Neural cell (in vitro differentiated cells): ENCODE results near the gene ANKRD13A. TPM values are rescaled to one million over a fixed set of nuclear protein-coding genes. Genes with fewer than 3 reads are reported as not detected.

Source experiments
- H2AFZ ChIP-seq: fragments of 200-600, 300-800 bp; sonication (generic), shearing (Covaris generic); 2 replicates; pipeline ENCODE4 v1.6.0; 2014; ENCODE audit warnings: low read depth, mild to moderate bottlenecking, antibody characterized with exemption, low read length, moderate library complexity
- H3F3A ChIP-seq: fragments of 200-600 bp; shearing (Covaris generic); 2 replicates; pipeline ENCODE4 v1.6.1; 2016; ENCODE audit warnings: mild to moderate bottlenecking, moderate library complexity, mixed read lengths, antibody characterized with exemption, low read length; ENCODE audit not compliant: insufficient read depth, poor library complexity, severe bottlenecking
- H3K27ac ChIP-seq: fragments of 200-600, 300-800 bp; sonication (generic), shearing (Covaris generic); 2 replicates; pipeline ENCODE4 v1.5.1; 2014; ENCODE audit warnings: mild to moderate bottlenecking, low read length, moderate library complexity
- H3K27me3 ChIP-seq: fragments of 300-800, 200-600 bp; sonication (generic), shearing (Covaris generic); 2 replicates; pipeline ENCODE4 v1.6.0; 2014; ENCODE audit warnings: mild to moderate bottlenecking, low read depth, low read length, moderate library complexity; ENCODE audit not compliant: insufficient read depth
- H3K36me3 ChIP-seq: fragments of 300-800, 200-600 bp; sonication (generic), shearing (Covaris generic); 2 replicates; pipeline ENCODE4 v1.5.1; 2014; ENCODE audit warnings: mild to moderate bottlenecking, antibody characterized with exemption, low read length, moderate library complexity; ENCODE audit not compliant: insufficient read depth
- H3K4me2 ChIP-seq: fragments of 300-800, 200-600 bp; sonication (generic), shearing (Covaris generic); 2 replicates; pipeline ENCODE4 v1.6.0; 2014; ENCODE audit warnings: mild to moderate bottlenecking, low read length
- H3K4me3 ChIP-seq: fragments of 300-800, 200-600 bp; sonication (generic), shearing (Covaris generic); 2 replicates; pipeline ENCODE4 v1.5.1; 2014; ENCODE audit warnings: mild to moderate bottlenecking, low read length, moderate library complexity
- H3K79me2 ChIP-seq: fragments of 200-600 bp; shearing (Covaris generic); replicated peaks from 2 replicates; pipeline ENCODE4 v1.6.0; 2014; ENCODE audit warnings: mild to moderate bottlenecking, low read length, moderate library complexity; ENCODE audit not compliant: insufficient read depth
- H3K9ac ChIP-seq: fragments of 300-800, 200-600 bp; sonication (generic), shearing (Covaris generic); 2 replicates; pipeline ENCODE4 v1.6.1; 2016; ENCODE audit warnings: mild to moderate bottlenecking, low read length, mixed read lengths
- H3K9me2 ChIP-seq: fragments of 200-600 bp; shearing (Covaris generic); 2 replicates; pipeline ENCODE4 v1.6.1; 2016; ENCODE audit warnings: mild to moderate bottlenecking, low read length, mixed read lengths; ENCODE audit not compliant: insufficient read depth
- H3K9me3 ChIP-seq: fragments of 200-600, 300-800 bp; sonication (generic), shearing (Covaris generic); 2 replicates; pipeline ENCODE4 v1.6.1; 2016; ENCODE audit warnings: mild to moderate bottlenecking, mixed run types, low read length, moderate library complexity, mixed read lengths
- H4K20me1 ChIP-seq: fragments of 200-600 bp; shearing (Covaris generic); 2 replicates; pipeline ENCODE4 v1.6.1; 2016; ENCODE audit warnings: mild to moderate bottlenecking, mixed run types; ENCODE audit not compliant: insufficient read depth
- CTCF ChIP-seq: fragments of 450-650 bp; IDR thresholded peaks from 2 replicates; pipeline ENCODE4 v1.5.1; 2014; ENCODE audit warnings: antibody characterized with exemption, mild to moderate bottlenecking, moderate library complexity; ENCODE audit not compliant: poor library complexity, severe bottlenecking
- EP300 ChIP-seq: fragments of 450-650 bp; conservative IDR thresholded peaks from 2 replicates; pipeline ENCODE4 v1.6.1; 2014; ENCODE audit warnings: antibody characterized with exemption, mild to moderate bottlenecking, moderate library complexity; ENCODE audit not compliant: poor library complexity, severe bottlenecking
- EZH2 ChIP-seq: fragments of 200-600, 300-800 bp; shearing (Covaris generic), sonication (generic); IDR thresholded peaks from 2 replicates; pipeline ENCODE4 v1.6.1; 2014; ENCODE audit warnings: antibody characterized with exemption, low read length, borderline replicate concordance, mild to moderate bottlenecking; ENCODE audit not compliant: insufficient read depth, poor library complexity, severe bottlenecking
- MXI1 ChIP-seq: fragments of 450-650 bp; conservative IDR thresholded peaks from 2 replicates; pipeline ENCODE4 v1.6.1; 2014; ENCODE audit warnings: antibody characterized with exemption, mild to moderate bottlenecking; ENCODE audit not compliant: poor library complexity, severe bottlenecking
- POLR2AphosphoS5 ChIP-seq: IDR thresholded peaks from 2 replicates; pipeline ENCODE4 v1.6.1; 2012
- RAD21 ChIP-seq: fragments of 450-650 bp; conservative IDR thresholded peaks from 2 replicates; pipeline ENCODE4 v1.6.1; 2014; ENCODE audit warnings: antibody characterized with exemption, mild to moderate bottlenecking, moderate library complexity
- REST ChIP-seq: IDR thresholded peaks from 2 replicates; pipeline ENCODE4 v1.6.1; 2012; ENCODE audit warnings: borderline replicate concordance
- SMC3 ChIP-seq: fragments of 450-650 bp; conservative IDR thresholded peaks from 2 replicates; pipeline ENCODE4 v1.6.1; 2014; ENCODE audit warnings: antibody characterized with exemption, mild to moderate bottlenecking, moderate library complexity; ENCODE audit not compliant: poor library complexity
- TAF1 ChIP-seq: IDR thresholded peaks from 2 replicates; pipeline ENCODE4 v1.6.1; 2012; ENCODE audit warnings: low read depth
- polyA plus RNA-seq: library from polyadenylated mRNA; depleted of rRNA; stranded (reverse); fragments of >200 nt; gene quantifications from 2 replicates; pipeline ENCODE4 v1.2.3, GENCODE V29; 2014

Gene ANKRD13A
- polyA plus RNA-seq, 1 donor from 2014 or later: 89.2 TPM

- Histone ChIP-seq H3K27ac (no peak overlapping the region), H3K9me3 (no peaks in the 10 kb centered on the region), H3K36me3 (no peaks in the 10 kb centered on the region), H3K9me2 (no peaks in the 10 kb centered on the region), H3K4me3 (no peak overlapping the region), H4K20me1 (no peaks in the 10 kb centered on the region), H3K4me2 (no peak overlapping the region), H3K9ac (no peak overlapping the region), H3K79me2 (no peaks in the 10 kb centered on the region), H2AFZ (no peak overlapping the region), H3K27me3 (no peaks in the 10 kb centered on the region), H3F3A (no peaks in the 10 kb centered on the region)
- TF ChIP-seq SMC3: no peak
- no peak for TF ChIP-seq EZH2
- no peak for TF ChIP-seq RAD21
- no peak for TF ChIP-seq POLR2AphosphoS5
- TF ChIP-seq REST: no peak
- TF ChIP-seq MXI1: no peak
- TF ChIP-seq CTCF: no peak
- no peak for TF ChIP-seq EP300
- TF ChIP-seq TAF1: no peak
Measured at GRCh38 chr12:110062241-110062640, 63.0 kb downstream of the ANKRD13A start.

GRCh38 chr12:110065540-110065939 is 66.3 kb downstream of the ANKRD13A start:
- Histone ChIP-seq H4K20me1 (no peaks in the 10 kb centered on the region), H3K79me2 (no peaks in the 10 kb centered on the region), H3K27ac (no peak overlapping the region), H3K4me3 (no peak overlapping the region), H3K27me3 (no peaks in the 10 kb centered on the region), H3K9me3 (no peaks in the 10 kb centered on the region), H2AFZ (no peak overlapping the region), H3K9me2 (no peaks in the 10 kb centered on the region), H3K4me2 (no peak overlapping the region), H3F3A (no peaks in the 10 kb centered on the region), H3K36me3 (no peaks in the 10 kb centered on the region), H3K9ac (no peak overlapping the region)
- TF ChIP-seq CTCF (no peak), REST (no peak), TAF1 (no peak), EZH2 (no peak), EP300 (no peak)
